Measurements from ENCODE around the gene SLC22A17. TPM values are rescaled to one million over a fixed set of nuclear protein-coding genes. Genes with fewer than 3 reads are reported as not detected.

SLC22A17 gene
- total RNA-seq, 4 donors from 2014 or later: 4.0 to 14.2 (median 8.5) TPM

- TF ChIP-seq EP300 (IDR thresholded peaks at IDR 0.05; ENCODE audit: low read depth) (no peak), POLR2AphosphoS5 (IDR thresholded peaks at IDR 0.05) (no peak), CTCF (IDR thresholded peaks at IDR 0.05) (no peak), POLR2A (IDR thresholded peaks at IDR 0.05) (no peak)
- in situ Hi-C loops (cut with MboI; ENCODE audit: low pct_ligation_motif_present in 1 of 4, low pct_unique_long_range_greater_than_20kb in 1 of 4, low sequenced_read_pairs in 3 of 4): loop anchor here in 2 of 4 donors (25.0 kb wide), 1 partner anchor 213 kb away; the partner anchor contains the start of genes AP1G2 (in 2 of the 2), THTPA (in 2 of the 2) and ZFHX2 (in 2 of the 2)
- H3K27me3 ChIP-seq: peaks cover 35% of the 10 kb centered on the region
- H3K9me3 ChIP-seq: no peaks in the 10 kb centered on the region
- DNase-seq: no peak
- H3K36me3 ChIP-seq: no peaks in the 10 kb centered on the region
- intact Hi-C loops (cut with DNase I; ENCODE audit: low total_unique reads): no loop called here
- no peak overlapping the region for H3K4me3 ChIP-seq
- H3K27ac ChIP-seq: no peak overlapping the region
- 80 to 94% methylated on average over 2 to 8 of the region's 8 CpGs for WGBS, 2 donors (ENCODE audit: low coverage in 1 of 2)
- H3K4me1 ChIP-seq: peaks cover 6 to 17% (median 13%) of the 10 kb centered on the region in 4 donors
Measured at GRCh38 chr14:23349156-23349845, 3.4 kb downstream of the SLC22A17 start.

- H3K4me1 ChIP-seq: peaks cover 6 to 17% (median 13%) of the 10 kb centered on the region in 4 donors
- intact Hi-C loops (cut with DNase I; ENCODE audit: low total_unique reads) (no loop called here), in situ Hi-C loops (cut with MboI; ENCODE audit: low pct_ligation_motif_present in 1 of 4, low pct_unique_long_range_greater_than_20kb in 1 of 4, low sequenced_read_pairs in 3 of 4) (loop anchor here in 2 of 4 donors (25.0 kb wide), 1 partner anchor 214 kb away; the partner anchor contains the start of genes AP1G2 (in 2 of the 2), THTPA (in 2 of the 2) and ZFHX2 (in 2 of the 2))
- no peaks in the 10 kb centered on the region for H3K36me3 ChIP-seq
- H3K4me3 ChIP-seq: no peak overlapping the region
- H3K9me3 ChIP-seq: no peaks in the 10 kb centered on the region
- H3K27ac ChIP-seq: no peak overlapping the region
- WGBS, 2 donors (ENCODE audit: low coverage in 1 of 2): 80 to 92% methylated on average over 5 to 6 of the region's 6 CpGs
- peaks cover 25% of the 10 kb centered on the region for H3K27me3 ChIP-seq
- TF ChIP-seq EP300 (IDR thresholded peaks at IDR 0.05; ENCODE audit: low read depth) (no peak), CTCF (IDR thresholded peaks at IDR 0.05) (no peak), POLR2A (IDR thresholded peaks at IDR 0.05) (no peak), POLR2AphosphoS5 (IDR thresholded peaks at IDR 0.05) (no peak)
- DNase-seq: no peak
Measured at GRCh38 chr14:23348297-23348655, 4.4 kb downstream of the SLC22A17 start.

- in situ Hi-C loops (cut with MboI; ENCODE audit: low pct_ligation_motif_present in 1 of 4, low pct_unique_long_range_greater_than_20kb in 1 of 4, low sequenced_read_pairs in 3 of 4): loop anchor here in 2 of 4 donors (25.0 kb wide), 1 partner anchor 215 kb away; the partner anchor contains the start of genes AP1G2 (in 2 of the 2), THTPA (in 2 of the 2) and ZFHX2 (in 2 of the 2)
- Histone ChIP-seq H3K27ac (no peak overlapping the region), H3K4me3 (no peak overlapping the region), H3K4me1 (peaks cover 6 to 12% (median 11%) of the 10 kb centered on the region in 4 donors), H3K9me3 (no peaks in the 10 kb centered on the region), H3K27me3 (peaks cover 19% of the 10 kb centered on the region), H3K36me3 (no peaks in the 10 kb centered on the region)
- DNase-seq: no peak
- TF ChIP-seq EP300 (IDR thresholded peaks at IDR 0.05; ENCODE audit: low read depth): no peak
- no peak for TF ChIP-seq POLR2AphosphoS5 (IDR thresholded peaks at IDR 0.05)
- no peak for TF ChIP-seq CTCF (IDR thresholded peaks at IDR 0.05)
- TF ChIP-seq POLR2A (IDR thresholded peaks at IDR 0.05): no peak
- WGBS, 2 donors (ENCODE audit: low coverage in 1 of 2): 82 to 94% methylated on average over 8 to 19 of the region's 19 CpGs
- intact Hi-C loops (cut with DNase I; ENCODE audit: low total_unique reads): no loop called here
Measured at GRCh38 chr14:23347406-23348296, 5.0 kb downstream of the SLC22A17 start.
